ENCODE data around the gene FNTB. TPM values are rescaled to one million over a fixed set of nuclear protein-coding genes. Genes with fewer than 3 reads are reported as not detected.

FNTB gene
- total RNA-seq, 1 experiment from 2014 or later, result 20.7 TPM

GRCh38 chr14:64943556-64943955, 43.1 kb upstream of the FNTB start:
- Histone ChIP-seq H3K79me2 (ENCODE audit: insufficient read depth, low read length) (no peaks in the 10 kb centered on the region), H2BK5ac (ENCODE audit: insufficient read length, low read length) (no peak overlapping the region), H3K14ac (ENCODE audit: insufficient read depth, low read length) (no peak overlapping the region; the same call in 1 of the 2 replicates), H3K4me2 (ENCODE audit: insufficient read depth, insufficient read length, low read length) (no peak overlapping the region), H2BK12ac (ENCODE audit: insufficient read length, low read depth, low read length) (no peak overlapping the region), H3K56ac (ENCODE audit: insufficient read length, low read depth, low read length) (no peak overlapping the region), H3K9ac (ENCODE audit: extremely low read depth, insufficient read length, low read length) (no peak overlapping the region), H4K20me1 (ENCODE audit: control insufficient read depth, insufficient read depth, insufficient read length) (no peaks in the 10 kb centered on the region), H2AFZ (ENCODE audit: low read length) (no peak overlapping the region), H3K9me3 (ENCODE audit: control insufficient read depth, low read depth, low read length) (no peaks in the 10 kb centered on the region), H2BK20ac (ENCODE audit: low read depth, low read length, poor library complexity, severe bottlenecking) (no peak overlapping the region), H2BK120ac (ENCODE audit: low read depth, low read length, poor library complexity, severe bottlenecking) (no peak overlapping the region), H3T11ph (ENCODE audit: low read length) (no peak overlapping the region), H3K23me2 (ENCODE audit: insufficient read length, low read depth, low read length, poor library complexity, severe bottlenecking) (no peaks in the 10 kb centered on the region), H3K27ac (ENCODE audit: insufficient read length, low read depth, low read length) (no peak overlapping the region), H3K18ac (ENCODE audit: insufficient read length, low read depth, low read length) (no peak overlapping the region), H4K8ac (replicated peaks; ENCODE audit: insufficient read length, low read depth, low read length) (no peak overlapping the region), H3K4ac (ENCODE audit: low read depth, low read length) (no peak overlapping the region), H4K91ac (ENCODE audit: insufficient read length, low read depth, low read length) (no peak overlapping the region), H4K5ac (ENCODE audit: insufficient read length, low read depth, low read length) (no peak overlapping the region), H2AK5ac (ENCODE audit: insufficient read length, low read length) (no peak overlapping the region), H3K23ac (ENCODE audit: insufficient read length, low read depth, low read length) (no peak overlapping the region), H2BK15ac (ENCODE audit: low read depth, low read length) (no peak overlapping the region), H3K4me1 (ENCODE audit: insufficient read depth, low read length) (peaks cover 2% of the 10 kb centered on the region; the same call in 1 of the 2 replicates), H3K27me3 (ENCODE audit: insufficient read depth, low read length) (no peaks in the 10 kb centered on the region), H3K79me1 (ENCODE audit: insufficient read depth, low read depth, low read length, poor library complexity, severe bottlenecking) (no peaks in the 10 kb centered on the region)
- no peak for DNase-seq
- Mint-ChIP-seq H3K36me3 (ENCODE audit: insufficient read depth in 1 of 3, low read depth in 3 of 3) (peaks cover 10 to 35% (median 26%) of the 10 kb centered on the region in 3 experiments), H3K4me3 (no peak overlapping the region), H3K27ac (0 out of 7 replicates have a peak overlapping the region, but pooled peaks of 2 of the 3 experiments have one; percentile 3 to 31), H3K9me3 (no peaks in the 10 kb centered on the region), H3K27me3 (ENCODE audit: low read depth) (no peaks in the 10 kb centered on the region), H3K4me1 (peaks cover 24 to 27% of the 10 kb centered on the region in 2 experiments)
- no CpG with 5 or more reads among the region's 6 CpGs for WGBS (ENCODE audit: extremely low coverage, insufficient read length, low lambda C conversion rate)
- TF ChIP-seq CTCF (conservative IDR thresholded peaks at IDR 0.05), result no peak

Data from H9 (cell line).